Measurements from ENCODE around the gene ENTPD3.

GRCh38 chr3:40404591-40405198 lies 17.7 kb downstream of the ENTPD3 start:
- TF ChIP-seq CTCF (conservative IDR thresholded peaks at IDR 0.05; ENCODE audit: low read length) (no peak), EZH2phosphoT487 (IDR thresholded peaks at IDR 0.05; ENCODE audit: borderline replicate concordance, low read depth, low read length) (no peak)

Data from OCI-LY7 (cell line).